MM.1S (cell line): ENCODE data around the gene GOLT1A.

Source experiments
- EZH2 ChIP-seq: fragments of 300-600 bp; sonication (generic); optimal IDR thresholded peaks from 2 replicates; pipeline ENCODE3; 2017; ENCODE audit warnings: low read depth, mild to moderate bottlenecking, antibody characterized with exemption, low read length, mixed read lengths
- TF ChIP-seq, protein P1 (sequence below): fragments of 300-600 bp; sonication (generic); IDR thresholded peaks from 2 replicates; pipeline ENCODE4 v1.5.1; 2016; ENCODE audit warnings: antibody characterized with exemption, low read length, mixed read lengths

DNA sequence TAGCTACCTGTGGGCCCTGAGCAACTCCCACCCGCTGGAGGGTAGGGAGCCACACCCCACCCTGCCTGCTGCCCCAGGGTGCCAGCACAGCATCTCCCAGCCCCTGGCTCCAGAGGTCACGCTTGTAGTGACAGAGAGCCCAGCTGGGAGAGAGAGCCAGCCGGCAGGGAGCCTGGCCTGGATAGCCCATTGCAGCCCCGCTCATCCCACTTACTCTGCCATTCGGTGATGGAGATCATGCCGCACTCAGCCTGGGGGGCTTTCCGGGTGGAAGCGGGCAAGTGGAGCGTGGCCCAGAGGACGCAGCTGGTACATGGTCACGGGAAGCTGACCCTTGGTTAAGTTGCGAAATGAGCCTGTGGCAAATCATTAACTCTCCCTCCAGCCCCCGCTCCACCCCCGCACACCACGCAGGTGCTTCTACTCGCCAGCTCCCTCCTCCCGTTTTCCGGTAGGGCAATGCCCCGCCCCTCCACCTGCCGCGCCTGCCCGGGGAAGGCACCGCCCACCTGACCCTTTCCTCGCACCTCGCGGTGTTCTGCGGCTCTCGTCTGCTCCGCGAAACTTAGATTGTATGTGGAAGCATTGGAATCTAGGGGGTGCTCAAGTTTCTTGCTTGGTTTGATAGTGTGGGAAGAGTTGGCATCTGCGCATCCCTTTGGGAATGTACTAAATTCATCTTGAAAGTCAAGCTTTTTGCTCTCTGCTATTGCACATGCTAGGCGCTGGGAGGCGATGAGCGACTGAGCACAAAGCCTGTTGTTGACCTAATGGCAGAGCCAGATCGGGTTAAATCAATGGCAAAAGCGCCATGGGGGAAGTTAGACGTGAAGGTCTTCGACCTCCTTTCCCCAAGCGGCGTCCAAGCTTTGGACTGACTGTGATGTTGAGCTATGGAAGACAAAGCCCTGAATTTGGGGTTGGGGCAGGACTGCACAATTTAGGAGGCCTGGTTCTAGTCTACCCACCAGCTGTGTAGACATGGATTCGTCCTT, at the start of gene GOLT1A:
- TF ChIP-seq, protein P1, sequence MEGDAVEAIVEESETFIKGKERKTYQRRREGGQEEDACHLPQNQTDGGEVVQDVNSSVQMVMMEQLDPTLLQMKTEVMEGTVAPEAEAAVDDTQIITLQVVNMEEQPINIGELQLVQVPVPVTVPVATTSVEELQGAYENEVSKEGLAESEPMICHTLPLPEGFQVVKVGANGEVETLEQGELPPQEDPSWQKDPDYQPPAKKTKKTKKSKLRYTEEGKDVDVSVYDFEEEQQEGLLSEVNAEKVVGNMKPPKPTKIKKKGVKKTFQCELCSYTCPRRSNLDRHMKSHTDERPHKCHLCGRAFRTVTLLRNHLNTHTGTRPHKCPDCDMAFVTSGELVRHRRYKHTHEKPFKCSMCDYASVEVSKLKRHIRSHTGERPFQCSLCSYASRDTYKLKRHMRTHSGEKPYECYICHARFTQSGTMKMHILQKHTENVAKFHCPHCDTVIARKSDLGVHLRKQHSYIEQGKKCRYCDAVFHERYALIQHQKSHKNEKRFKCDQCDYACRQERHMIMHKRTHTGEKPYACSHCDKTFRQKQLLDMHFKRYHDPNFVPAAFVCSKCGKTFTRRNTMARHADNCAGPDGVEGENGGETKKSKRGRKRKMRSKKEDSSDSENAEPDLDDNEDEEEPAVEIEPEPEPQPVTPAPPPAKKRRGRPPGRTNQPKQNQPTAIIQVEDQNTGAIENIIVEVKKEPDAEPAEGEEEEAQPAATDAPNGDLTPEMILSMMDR: peak; percentile 67
- TF ChIP-seq EZH2: no peak
